PC-3 (cell line): Measurements from ENCODE around the gene GOSR1. TPM values are rescaled to one million over a fixed set of nuclear protein-coding genes. Genes with fewer than 3 reads are reported as not detected.
"Not testable (repeated sequence)": the region's sequence is repeated elsewhere in the genome, so short reads cannot be mapped to it uniquely, and the experiment has no call there.

Experiments used
- ATAC-seq: fragments of 200-7000 bp; cut with Tn5 transposase; 2 replicates; pipeline ENCODE4 v1.9.1; 2020; ENCODE audit warnings: mild to moderate bottlenecking, moderate library complexity
- BruUV-seq: library from RNA; stranded (reverse); fragments of 400-500 nt; replicated peaks from 2 replicates; lab custom pipeline; 2021; lab: Mats Ljungman, UMichigan
- CTCF ChIA-PET: fragments of 300-600 bp; sonication (Branson Sonifier 250); formaldehyde crosslinking; loops from one replicate; lab custom pipeline; 2022; ENCODE audit warnings: antibody characterized with exemption; lab: Charles Lee
- POLR2A ChIA-PET: fragments of 300-600 bp; sonication (Branson Sonifier 250); formaldehyde crosslinking; loops from one replicate; lab custom pipeline; 2022; ENCODE audit warnings: antibody characterized with exemption; ENCODE audit not compliant: unreplicated experiment; lab: Charles Lee
- DNase-seq: peaks from one replicate; pipeline ENCODE4 v3.0.0-alpha.2; 2015
- H2AFZ ChIP-seq: fragments of 300-600 bp; sonication (generic); 2 replicates; pipeline ENCODE4 v1.6.0; 2016; ENCODE audit warnings: antibody characterized with exemption, low read length
- H3F3A ChIP-seq: fragments of 300-600 bp; sonication (generic); one replicate; pipeline ENCODE4 v1.6.0; 2017; ENCODE audit warnings: antibody characterized with exemption, low read length, control low read depth, mild to moderate bottlenecking; ENCODE audit not compliant: unreplicated experiment
- H3K27ac ChIP-seq: fragments of 300-600 bp; sonication (generic); 2 replicates; pipeline ENCODE4 v1.5.1; 2016; ENCODE audit warnings: mild to moderate bottlenecking, low read length
- H3K27me3 ChIP-seq: fragments of 300-600 bp; sonication (generic); 2 replicates; pipeline ENCODE4 v1.6.1; 2016; ENCODE audit warnings: low read length, mixed read lengths
- H3K36me3 ChIP-seq: fragments of 300-600 bp; sonication (generic); 2 replicates; pipeline ENCODE4 v1.6.1; 2016; ENCODE audit warnings: low read depth, mixed run types, low read length, mixed read lengths
- H3K4me1 ChIP-seq: fragments of 300-600 bp; sonication (generic); 2 replicates; pipeline ENCODE4 v1.5.1; 2016; ENCODE audit warnings: low read length; ENCODE audit not compliant: insufficient read depth
- H3K4me2 ChIP-seq: fragments of 300-600 bp; sonication (generic); 2 replicates; pipeline ENCODE4 v1.6.0; 2016; ENCODE audit warnings: low read length
- H3K4me3 ChIP-seq: fragments of 300-600 bp; sonication (generic); 2 replicates; pipeline ENCODE4 v1.5.1; 2016; ENCODE audit warnings: mild to moderate bottlenecking, low read length, mixed read lengths
- H3K79me2 ChIP-seq: fragments of 300-600 bp; sonication (generic); 2 replicates; pipeline ENCODE4 v1.6.1; 2017; ENCODE audit warnings: low read length, mixed read lengths
- H3K9ac ChIP-seq: fragments of 300-600 bp; sonication (generic); 2 replicates; pipeline ENCODE4 v1.6.0; 2016; ENCODE audit warnings: mild to moderate bottlenecking, low read length
- H3K9me2 ChIP-seq: fragments of 300-600 bp; sonication (generic); replicated peaks from 2 replicates; pipeline ENCODE4 v1.6.1; 2016; ENCODE audit warnings: mixed run types, low read length, mixed read lengths
- H3K9me3 ChIP-seq: fragments of 300-600 bp; sonication (generic); 2 replicates; pipeline ENCODE4 v1.6.1; 2016; ENCODE audit warnings: low read length, mixed read lengths
- H4K20me1 ChIP-seq: fragments of 300-600 bp; sonication (generic); 2 replicates; pipeline ENCODE4 v1.6.1; 2016; ENCODE audit warnings: low read length, mixed read lengths
- CTCF ChIP-seq: fragments of 300-600 bp; sonication (generic); conservative IDR thresholded peaks from 2 replicates; pipeline ENCODE4 v1.5.1; 2017; ENCODE audit warnings: antibody characterized with exemption, low read depth, mild to moderate bottlenecking, low read length
- EZH2 ChIP-seq: fragments of 300-600 bp; sonication (generic); IDR thresholded peaks from one replicate; pipeline ENCODE4 v1.6.1; 2017; ENCODE audit warnings: antibody characterized with exemption, mild to moderate bottlenecking, low read length; ENCODE audit not compliant: unreplicated experiment
- EZH2phosphoT487 ChIP-seq: fragments of 300-600 bp; sonication (generic); IDR thresholded peaks from 2 replicates; pipeline ENCODE4 v1.6.1; 2018; ENCODE audit warnings: mild to moderate bottlenecking, antibody characterized with exemption, low read length, borderline replicate concordance
- intact Hi-C: fragments of 100-400 bp; cut with micrococcal nuclease; formaldehyde crosslinking; loops from 2 replicates; pipeline ENCODE4 v1.9.0; 2023
- total RNA-seq: library from RNA; depleted of rRNA; stranded (reverse); fragments of >200 nt; gene quantifications from 2 replicates; pipeline ENCODE4 v1.2.3, GENCODE V29; 2014

GOSR1 gene
- total RNA-seq, 1 experiment from 2014 or later, result 22.2 TPM

- CTCF ChIA-PET, result no interaction called here
- Histone ChIP-seq H3K4me3 (no peak overlapping the region), H3K27ac (no peak overlapping the region), H3K27me3 (no peaks in the 10 kb centered on the region), H3F3A (no peaks in the 10 kb centered on the region), H3K36me3 (no peaks in the 10 kb centered on the region), H3K4me2 (no peak overlapping the region), H4K20me1 (no peaks in the 10 kb centered on the region), H3K9me3 (no peaks in the 10 kb centered on the region), H3K9me2 (no peaks in the 10 kb centered on the region), H3K4me1 (no peaks in the 10 kb centered on the region), H3K79me2 (no peaks in the 10 kb centered on the region), H3K9ac (no peak overlapping the region), H2AFZ (no peak overlapping the region)
- DNase-seq (no peak), ATAC-seq (no peak)
- intact Hi-C loops, result no loop called here
- POLR2A ChIA-PET, result no interaction called here
- no peak for TF ChIP-seq CTCF
- no peak for TF ChIP-seq EZH2
- TF ChIP-seq EZH2phosphoT487, result no peak
- BruUV-seq, result no TSS peak
Measured at GRCh38 chr17:30559656-30560055, 82.4 kb downstream of the GOSR1 start.

GRCh38 chr17:30560117-30561026, 83.2 kb downstream of the GOSR1 start:
- POLR2A ChIA-PET, H3K27me3 ChIP-seq, H3K4me2 ChIP-seq, H4K20me1 ChIP-seq, H3K9me3 ChIP-seq, CTCF ChIA-PET, H3K9me2 ChIP-seq, H3K36me3 ChIP-seq, H3K9ac ChIP-seq, H3F3A ChIP-seq, ATAC-seq, DNase-seq, H3K4me1 ChIP-seq, H3K4me3 ChIP-seq, intact Hi-C loops, H2AFZ ChIP-seq, H3K79me2 ChIP-seq, BruUV-seq, H3K27ac ChIP-seq: not testable (repeated sequence)

GRCh38 chr17:30561766-30562165, 84.6 kb downstream of the GOSR1 start:
- CTCF ChIA-PET, H3K4me1 ChIP-seq, DNase-seq, H3K9me2 ChIP-seq, BruUV-seq, POLR2A ChIA-PET, intact Hi-C loops, ATAC-seq, H2AFZ ChIP-seq, H3K27ac ChIP-seq, H3K79me2 ChIP-seq, H3K4me3 ChIP-seq, H3K4me2 ChIP-seq, H3K9ac ChIP-seq, H3K27me3 ChIP-seq, H3K9me3 ChIP-seq, H3K36me3 ChIP-seq, H4K20me1 ChIP-seq, H3F3A ChIP-seq: not testable (repeated sequence)

GRCh38 chr17:30563131-30563904, 86.1 kb downstream of the GOSR1 start:
- H3K9me3 ChIP-seq, H3K9ac ChIP-seq, DNase-seq, H3K4me3 ChIP-seq, CTCF ChIA-PET, BruUV-seq, H3K4me1 ChIP-seq, H2AFZ ChIP-seq, H3K27ac ChIP-seq, H3K27me3 ChIP-seq, H4K20me1 ChIP-seq, H3F3A ChIP-seq, H3K79me2 ChIP-seq, H3K4me2 ChIP-seq, H3K36me3 ChIP-seq, intact Hi-C loops, POLR2A ChIA-PET, ATAC-seq, H3K9me2 ChIP-seq: not testable (repeated sequence)

GRCh38 chr17:30563905-30564390, 86.7 kb downstream of the GOSR1 start:
- DNase-seq, H2AFZ ChIP-seq, CTCF ChIA-PET, H3K4me1 ChIP-seq, H3K36me3 ChIP-seq, BruUV-seq, H3F3A ChIP-seq, H3K27ac ChIP-seq, H3K9me3 ChIP-seq, ATAC-seq, H3K79me2 ChIP-seq, H3K27me3 ChIP-seq, intact Hi-C loops, H3K9ac ChIP-seq, H4K20me1 ChIP-seq, H3K4me2 ChIP-seq, H3K9me2 ChIP-seq, H3K4me3 ChIP-seq, POLR2A ChIA-PET: not testable (repeated sequence)
